Left hindlimb (tissue), 1 donor: ENCODE measurements around the gene TXNDC2.

Experiments
- DNase-seq: peaks from one replicate; pipeline ENCODE4 v3.0.0-alpha.2; 2018

Gene TXNDC2

GRCh38 chr18:9861157-9861556, 24.6 kb upstream of the TXNDC2 start:
- DNase-seq: no peak

DNA sequence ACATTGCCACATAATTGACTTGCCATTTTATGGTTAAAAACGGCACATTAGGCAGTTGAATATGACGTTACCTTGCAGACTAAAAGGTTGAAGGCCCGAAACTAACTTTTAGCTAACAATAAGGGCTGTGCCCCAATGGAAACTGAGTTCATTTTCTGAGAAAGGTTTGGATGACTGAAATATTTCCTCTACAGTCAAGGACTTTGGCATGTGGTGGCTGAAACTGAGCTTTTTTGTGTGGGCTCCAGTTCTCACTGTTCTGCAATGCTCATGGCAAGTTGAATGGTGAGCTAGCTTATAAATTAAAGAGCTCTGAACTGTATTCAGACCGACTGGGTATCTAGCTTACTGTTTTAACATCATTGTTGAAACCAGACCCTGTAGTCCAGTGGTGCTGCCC, 23.8 kb upstream of the TXNDC2 start:
- DNase-seq: no peak

DNA sequence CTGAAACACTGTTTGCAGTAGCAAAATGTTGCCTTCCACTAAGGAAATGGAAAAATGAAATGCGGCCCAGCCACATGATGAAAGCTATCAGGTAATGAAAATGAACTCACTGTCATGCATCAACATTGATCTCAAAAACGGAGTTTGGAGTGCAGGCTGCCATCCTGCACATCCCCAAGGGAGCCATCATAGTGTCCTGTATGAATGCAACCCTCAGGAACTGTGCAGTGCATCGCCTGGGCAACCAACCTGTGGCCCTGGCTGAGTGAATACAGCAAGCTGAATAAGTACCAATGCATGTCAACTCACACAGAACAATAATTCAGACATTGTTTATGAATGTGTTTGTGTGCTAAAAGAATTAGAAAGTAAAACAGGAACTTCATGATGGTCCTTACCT, 23.1 kb upstream of the TXNDC2 start:
- no peak for DNase-seq

DNA sequence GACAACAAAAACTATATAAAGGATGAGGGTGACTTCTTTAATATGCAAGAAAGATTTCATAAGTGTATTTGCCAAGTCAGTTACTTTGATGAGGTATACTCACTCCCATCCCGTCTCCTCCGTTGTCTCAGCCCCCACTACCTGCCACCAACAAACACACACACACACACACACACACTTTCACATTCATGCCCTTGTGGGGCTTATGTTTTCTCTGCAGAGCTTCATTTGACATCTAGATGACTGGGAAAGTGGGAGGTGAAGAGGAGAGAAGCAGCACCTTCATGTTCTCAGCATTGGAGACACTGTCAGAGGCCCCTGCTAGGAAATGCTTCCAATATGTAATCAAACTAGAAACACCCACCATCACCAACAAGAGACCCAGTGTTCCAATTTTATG, 22.5 kb upstream of the TXNDC2 start:
- no peak for DNase-seq

DNA sequence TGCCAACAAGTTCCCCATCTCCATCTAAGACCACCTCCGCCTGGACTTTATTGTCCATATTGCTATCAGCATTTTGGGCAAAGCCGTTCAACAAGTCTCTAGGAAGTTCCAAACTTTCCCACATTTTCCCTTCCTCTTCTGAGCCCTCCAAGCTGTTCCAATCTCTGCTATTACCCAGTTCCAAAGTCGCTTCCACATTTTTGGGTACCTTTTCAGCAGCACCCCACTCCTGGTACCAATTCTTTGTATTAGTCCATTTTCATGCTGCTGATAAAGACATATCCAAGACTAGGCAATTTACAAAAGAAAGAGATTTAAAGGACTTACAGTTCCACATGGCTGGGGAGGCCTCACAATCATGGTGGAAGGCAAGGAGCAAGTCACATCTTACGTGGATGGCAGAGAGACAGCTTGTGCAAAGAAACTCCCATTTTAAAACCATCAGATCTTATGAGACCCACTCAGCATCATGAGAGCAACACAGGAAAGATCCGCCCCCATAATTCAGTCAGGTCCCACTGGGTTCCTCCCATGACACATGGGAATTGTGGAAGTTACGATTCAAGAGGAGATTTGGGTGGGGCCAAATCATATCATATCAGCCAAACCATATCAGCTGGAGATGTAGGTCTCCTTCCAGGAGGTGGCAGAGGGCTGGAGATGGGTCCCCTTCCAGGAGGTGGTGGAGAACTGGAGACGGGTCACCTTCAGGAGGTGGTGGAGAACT, 19.8 kb upstream of the TXNDC2 start:
- no peak for DNase-seq

GRCh38 chr18:9866627-9867026, 19.1 kb upstream of the TXNDC2 start:
- no peak for DNase-seq

DNA sequence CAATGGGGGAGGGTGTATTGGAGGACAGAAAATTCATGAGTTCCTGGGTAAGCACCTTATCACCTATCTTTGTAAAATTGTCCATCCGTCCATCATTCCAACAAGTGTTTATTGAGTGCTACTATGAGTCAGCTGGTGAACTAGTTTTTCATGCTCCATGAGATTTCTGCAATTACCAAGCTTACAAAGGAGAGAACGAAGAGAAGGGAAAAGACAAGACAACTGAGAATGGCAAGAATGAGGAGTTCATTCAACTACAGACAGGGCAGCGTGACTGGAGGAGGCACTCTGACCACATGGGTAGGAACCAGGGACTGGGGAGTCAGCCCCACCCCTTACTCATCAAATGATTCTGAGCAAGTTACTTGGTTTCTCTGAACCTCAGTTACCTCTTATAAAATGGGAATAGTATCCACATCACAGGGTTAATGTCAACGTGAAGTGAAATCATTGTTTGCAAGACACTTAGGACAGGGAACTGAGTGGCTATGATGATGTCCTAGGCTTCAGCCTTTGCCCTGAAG, 18.6 kb upstream of the TXNDC2 start:
- DNase-seq: no peak

- no peak for DNase-seq
Measured at GRCh38 chr18:9868857-9869714, 16.7 kb upstream of the TXNDC2 start.

DNA sequence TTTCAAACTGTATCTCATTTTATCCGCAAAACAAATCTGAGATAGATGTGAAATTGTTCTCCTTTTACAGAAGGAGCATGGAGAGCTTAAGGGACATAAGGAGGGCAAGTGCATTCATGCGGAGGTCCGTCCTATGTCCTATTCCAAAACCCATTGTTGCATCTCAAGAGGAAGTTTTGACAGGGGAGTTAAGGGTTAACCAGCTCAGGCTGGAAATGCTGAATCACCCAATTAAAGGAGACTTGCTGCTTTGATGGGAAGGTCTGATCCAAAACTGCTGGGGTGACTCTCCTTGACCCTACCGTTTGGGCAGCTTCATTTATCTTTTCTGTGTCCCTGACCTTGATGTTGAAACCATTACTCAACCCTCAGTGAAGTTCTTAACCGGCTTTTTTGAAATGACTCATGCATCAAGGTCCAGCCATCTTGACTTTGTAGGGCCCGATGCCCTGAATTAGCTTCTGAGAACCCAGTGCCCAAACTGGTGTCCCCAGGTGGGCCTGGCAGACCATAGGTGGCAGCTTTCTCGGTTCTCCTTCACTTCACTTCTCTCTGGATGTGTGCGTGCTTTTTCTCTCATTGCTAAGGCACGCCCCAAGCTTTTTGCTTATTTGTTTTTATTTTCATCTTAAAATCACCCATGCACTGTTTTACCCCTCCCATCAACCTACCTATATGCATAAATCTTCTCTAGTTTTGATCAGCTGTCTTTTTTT, 15.9 kb upstream of the TXNDC2 start:
- no peak for DNase-seq

- no peak for DNase-seq
Measured at GRCh38 chr18:9870431-9871008, 15.3 kb upstream of the TXNDC2 start.

- no peak for DNase-seq
Measured at GRCh38 chr18:9871244-9871746, 14.5 kb upstream of the TXNDC2 start.

DNA sequence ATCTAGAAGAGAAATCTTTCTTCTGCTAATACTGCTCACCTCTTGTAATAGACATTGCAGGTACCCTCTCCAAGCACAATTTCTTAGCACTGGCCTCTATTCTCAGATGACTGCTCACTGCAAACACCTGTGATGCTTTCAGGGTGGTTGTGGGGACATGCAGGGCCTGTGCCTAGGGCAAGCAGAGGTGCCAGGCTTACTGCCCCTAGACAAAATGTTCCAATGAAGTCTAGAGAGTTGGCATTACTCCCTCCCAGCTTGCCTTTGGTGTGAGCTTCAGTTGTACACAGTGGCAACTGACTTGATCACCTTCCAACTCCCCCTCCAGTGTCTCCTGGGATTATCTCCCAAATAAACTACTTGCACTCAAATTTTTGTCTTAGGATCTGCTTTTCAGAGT, 12.9 kb upstream of the TXNDC2 start:
- DNase-seq: no peak

GRCh38 chr18:9874728-9875127, 11.0 kb upstream of the TXNDC2 start:
- no peak for DNase-seq

GRCh38 chr18:9876212-9876866, 9.4 kb upstream of the TXNDC2 start:
- no peak for DNase-seq

- no peak for DNase-seq
Measured at GRCh38 chr18:9876867-9877654, 8.7 kb upstream of the TXNDC2 start.

DNA sequence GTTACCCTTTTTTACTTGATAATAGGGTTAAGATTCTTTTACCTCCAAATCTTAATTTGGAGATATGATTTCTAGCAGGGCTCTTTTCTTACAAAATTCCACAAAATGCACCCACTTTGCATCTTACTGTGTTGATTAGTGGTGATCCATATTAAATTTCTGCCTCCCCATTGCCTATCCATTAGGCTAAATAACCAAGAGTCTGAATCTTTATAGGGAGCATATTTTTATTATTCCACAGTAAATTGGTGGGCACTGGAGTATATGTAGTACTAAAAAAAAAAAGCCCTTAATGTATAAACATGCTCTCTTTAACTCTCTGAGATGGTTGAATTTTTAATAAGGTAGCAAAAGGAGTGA, 8.1 kb upstream of the TXNDC2 start:
- no peak for DNase-seq

- DNase-seq: no peak
Measured at GRCh38 chr18:9878095-9878494, 7.7 kb upstream of the TXNDC2 start.

- DNase-seq: no peak
Measured at GRCh38 chr18:9878783-9879242, 7.0 kb upstream of the TXNDC2 start.

DNA sequence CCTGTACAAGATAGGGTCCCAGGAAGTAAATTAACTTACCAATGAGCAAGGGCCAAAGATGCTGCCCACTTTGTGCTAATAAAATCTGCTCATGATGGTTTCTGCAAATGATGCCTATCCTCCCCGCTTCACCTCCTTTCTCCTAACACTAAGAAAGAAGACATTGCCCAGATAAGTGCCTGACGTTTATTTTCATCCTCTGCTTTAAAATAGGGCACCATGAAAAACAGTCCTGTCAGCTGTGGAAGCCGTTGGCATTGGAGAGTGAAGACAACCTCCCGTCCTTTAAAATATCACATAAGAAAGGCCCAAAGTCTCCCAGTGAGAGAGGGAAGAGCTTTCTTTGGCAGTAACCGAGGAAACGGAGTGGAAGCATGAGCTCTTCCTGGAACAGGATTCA, 1.7 kb upstream of the TXNDC2 start:
- DNase-seq: no peak

DNA sequence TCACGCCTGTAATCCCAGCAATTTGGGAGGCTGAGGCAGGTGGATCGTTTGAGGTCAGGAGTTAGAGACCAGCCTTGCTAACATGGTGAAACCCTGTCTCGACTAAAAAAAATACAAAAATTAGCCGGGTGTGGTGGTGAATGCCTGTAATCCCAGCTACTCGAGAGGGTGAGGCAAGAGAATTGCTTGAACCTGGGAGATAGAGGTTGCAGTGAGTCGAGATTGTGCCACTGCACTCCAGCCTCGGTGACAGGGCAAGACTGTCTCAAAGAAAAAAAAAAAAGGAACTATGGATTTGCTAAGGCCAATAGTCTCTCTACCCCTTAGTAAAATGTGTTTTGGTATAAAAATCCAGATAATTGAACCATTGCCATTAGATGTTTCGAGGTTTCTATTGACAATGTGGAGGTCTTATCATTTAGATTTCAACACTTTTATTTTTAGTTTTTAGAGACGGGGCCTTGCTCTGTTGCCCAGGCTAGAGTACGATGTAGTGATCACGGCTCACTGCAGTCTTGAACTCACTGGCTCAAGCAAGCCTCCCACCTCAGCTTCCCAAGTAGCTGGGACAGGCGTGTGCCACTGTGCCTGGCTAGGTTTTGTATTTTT, 1.1 kb upstream of the TXNDC2 start:
- DNase-seq: no peak

- DNase-seq: no peak
Measured at GRCh38 chr18:9886005-9886348, 204 bp downstream of the TXNDC2 start.
